Ovary (tissue), 9 donors: ENCODE measurements around the gene NT5C2. TPM values are rescaled to one million over a fixed set of nuclear protein-coding genes. Genes with fewer than 3 reads are reported as not detected.

Source experiments
- DNase-seq, 5 donors: peaks; one replicate each; pipeline ENCODE4 v3.0.0-alpha.2; 2019 to 2020
- H3K27ac ChIP-seq, 2 donors: fragments of 200-600 bp; one replicate each; pipeline versions ENCODE4 v1.5.1 to v1.8.0; 2019 to 2022
- H3K27me3 ChIP-seq: fragments of 200-600 bp; one replicate; pipeline ENCODE4 v1.8.0; 2022
- H3K36me3 ChIP-seq: fragments of 200-600 bp; sonication (generic); one replicate; pipeline ENCODE4 v1.5.1; 2019
- H3K4me1 ChIP-seq: one replicate; pipeline ENCODE4 v1.8.1; 2013; ENCODE audit warnings: mild to moderate bottlenecking, moderate library complexity; ENCODE audit not compliant: insufficient read depth
- H3K4me3 ChIP-seq: fragments of 200-600 bp; sonication (generic); one replicate; pipeline ENCODE4 v1.5.1; 2017
- H3K9me3 ChIP-seq, 2 donors: fragments of 200-600 bp in 1 of 2; sonication (generic) in 1 of 2; one replicate each; pipeline versions ENCODE4 v1.5.1 to v1.8.1; 2013 to 2019; ENCODE audit warnings: mild to moderate bottlenecking in 1 of 2, moderate library complexity in 1 of 2
- CTCF ChIP-seq, 3 donors: fragments of 450-650 bp in 2 of 3; fragments of 200-600 bp in 1 of 3; IDR thresholded peaks; one replicate each; pipeline versions ENCODE4 v1.5.1 to v1.8.0; 2016 to 2022; ENCODE audit warnings: antibody characterized with exemption in 3 of 3, mild to moderate bottlenecking in 1 of 3
- EP300 ChIP-seq: sonication (generic); formaldehyde crosslinking; IDR thresholded peaks from one replicate; pipeline ENCODE4 v1.6.1; 2017; ENCODE audit warnings: antibody characterized with exemption
- POLR2A ChIP-seq: fragments of 450-650 bp; IDR thresholded peaks from one replicate; pipeline ENCODE4 v1.6.1; 2017; ENCODE audit warnings: antibody characterized with exemption, mild to moderate bottlenecking, moderate library complexity
- WGBS, 3 donors: extraction: QIAGEN DNeasy Blood & Tissue Kit in 1 of 3; methylation state at CpG; one replicate each; pipeline versions ENCODE4 v1.1.5 to v1.1.7; 2013 to 2017; 5-methylcytosine and 5-hydroxymethylcytosine counted together
- intact Hi-C, 4 donors: fragments of 100-400 bp; cut with DNase I; formaldehyde crosslinking; loops; one replicate each; pipeline versions ENCODE4 v1.11.0 to v1.15.1; 2022 to 2023
- polyA plus RNA-seq, 2 donors: library from polyadenylated mRNA; stranded (reverse); fragments of 200-250 nt in 1 of 2; fragments of 350-450 nt in 1 of 2; fragmentation: Illumina TruSeq in 1 of 2; extraction: RNeasy Lipid Tissue Mini Kit (QIAGEN cat#74804) in 1 of 2; gene quantifications; one replicate each; pipeline ENCODE4 v1.2.3, GENCODE V29; 2013 to 2014
- total RNA-seq, 7 donors: library from RNA; depleted of rRNA in 2 of 7; stranded (reverse); fragments of >200 nt in 2 of 7; fragmentation: NEBNext Ultra II Directional in 3 of 7; extraction: Animal tissue kit (Norgen Biotek cat#: 25700) in 3 of 7; gene quantifications; one replicate each; pipeline versions ENCODE4 v1.1.0 to v1.2.4, GENCODE V29; 2016 to 2023
- donor health status: DM: no; HTN: no; CAD: no; lungs with moderate emphysema.
- donor health status: DM: no; HTN: no; CAD: no.
- donor health status: Bipolar disorder and iron deficiency.
- donor health status: DM: yes; HTN: yes; CAD: no.
- donor health status: DM: no; HTN: no; CAD: no.
- donor health status: DM: yes; HTN: yes; CAD: no.

The NT5C2 gene
- total and polyA plus RNA-seq, 9 donors: 49.1 to 92.3 (median 62.0) TPM

GRCh38 chr10:103079100-103079499, 114.0 kb downstream of the NT5C2 start:
- DNase-seq: no peak
- H3K27ac ChIP-seq: no peak overlapping the region
- H3K4me1 ChIP-seq: peaks cover 4% of the 10 kb centered on the region
- WGBS, 3 donors: 95 to 97% (median 95%) methylated on average over 7 of the region's 7 CpGs
- TF ChIP-seq EP300: no peak
- TF ChIP-seq POLR2A: no peak
- TF ChIP-seq CTCF (IDR thresholded peaks at IDR 0.05): no peak
- no peaks in the 10 kb centered on the region for H3K27me3 ChIP-seq
- intact Hi-C loops: loop anchor here in 3 of 4 donors (10.0 kb wide), 4 partner anchors 166 to 354 kb away; partner anchors contain the start of genes CYP17A1 (in 1 of the 3) and RPEL1 (in 1 of the 3)
- no peaks in the 10 kb centered on the region for H3K9me3 ChIP-seq
- no peaks in the 10 kb centered on the region for H3K36me3 ChIP-seq
- H3K4me3 ChIP-seq: no peak overlapping the region

GRCh38 chr10:103078676-103079075, 114.4 kb downstream of the NT5C2 start:
- H3K36me3 ChIP-seq: no peaks in the 10 kb centered on the region
- H3K9me3 ChIP-seq: no peaks in the 10 kb centered on the region
- intact Hi-C loops: loop anchor here in 3 of 4 donors (10.0 kb wide), 4 partner anchors 166 to 354 kb away; partner anchors contain the start of genes CYP17A1 (in 1 of the 3) and RPEL1 (in 1 of the 3)
- 91 to 94% (median 92%) methylated on average over 14 of the region's 14 CpGs for WGBS, 3 donors
- DNase-seq: no peak
- no peak overlapping the region for H3K4me3 ChIP-seq
- H3K27ac ChIP-seq: no peak overlapping the region
- no peak for TF ChIP-seq EP300
- TF ChIP-seq POLR2A: no peak
- peaks cover 4% of the 10 kb centered on the region for H3K4me1 ChIP-seq
- H3K27me3 ChIP-seq: no peaks in the 10 kb centered on the region

- Histone ChIP-seq H3K36me3 (no peaks in the 10 kb centered on the region), H3K4me3 (no peak overlapping the region), H3K27ac (peak overlapping the region; percentile 4 to 45), H3K4me1 (peaks cover 4% of the 10 kb centered on the region), H3K9me3 (no peaks in the 10 kb centered on the region), H3K27me3 (no peaks in the 10 kb centered on the region)
- TF ChIP-seq EP300 (no peak), CTCF (IDR thresholded peaks at IDR 0.05) (no peak), POLR2A (no peak)
- intact Hi-C loops: loop anchor here in 3 of 4 donors (10.0 kb wide), 4 partner anchors 167 to 353 kb away; partner anchors contain the start of genes CYP17A1 (in 1 of the 3) and RPEL1 (in 1 of the 3)
- 79 to 81% (median 80%) methylated on average over 3 of the region's 3 CpGs for WGBS, 3 donors
- DNase-seq: no peak
Observed at GRCh38 chr10:103078309-103078615, 114.8 kb downstream of the NT5C2 start.

- WGBS, 3 donors: 41 to 57% (median 43%) methylated on average over 16 of the region's 16 CpGs
- TF ChIP-seq EP300: no peak
- TF ChIP-seq CTCF (IDR thresholded peaks at IDR 0.05): no peak
- TF ChIP-seq POLR2A: no peak
- intact Hi-C loops: loop anchor here in 3 of 4 donors (10.0 kb wide), 4 partner anchors 167 to 353 kb away; partner anchors contain the start of genes CYP17A1 (in 1 of the 3) and RPEL1 (in 1 of the 3)
- DNase-seq: no peak
- no peak overlapping the region for H3K4me3 ChIP-seq
- H3K9me3 ChIP-seq: no peaks in the 10 kb centered on the region
- no peaks in the 10 kb centered on the region for H3K27me3 ChIP-seq
- H3K36me3 ChIP-seq: no peaks in the 10 kb centered on the region
- H3K4me1 ChIP-seq: peaks cover 4% of the 10 kb centered on the region
- peak overlapping the region; percentile 4 to 45 for H3K27ac ChIP-seq
Observed at GRCh38 chr10:103077491-103078308, 115.4 kb downstream of the NT5C2 start.

- intact Hi-C loops: loop anchor here in 3 of 4 donors (10.0 kb wide), 4 partner anchors 168 to 352 kb away; partner anchors contain the start of genes CYP17A1 (in 1 of the 3) and RPEL1 (in 1 of the 3)
- no peak for DNase-seq
- WGBS, 3 donors: 90 to 97% (median 94%) methylated on average over 21 of the region's 21 CpGs
- H3K4me1 ChIP-seq: peaks cover 4% of the 10 kb centered on the region
- no peak overlapping the region for H3K27ac ChIP-seq
- H3K4me3 ChIP-seq: no peak overlapping the region
- no peaks in the 10 kb centered on the region for H3K36me3 ChIP-seq
- no peak for TF ChIP-seq CTCF (IDR thresholded peaks at IDR 0.05)
- no peak for TF ChIP-seq POLR2A
- TF ChIP-seq EP300: no peak
- no peaks in the 10 kb centered on the region for H3K27me3 ChIP-seq
- H3K9me3 ChIP-seq: no peaks in the 10 kb centered on the region
Observed at GRCh38 chr10:103077020-103077419, 116.1 kb downstream of the NT5C2 start.
